ENCODE results near the gene ADH1C.

ADH1C gene

DNA sequence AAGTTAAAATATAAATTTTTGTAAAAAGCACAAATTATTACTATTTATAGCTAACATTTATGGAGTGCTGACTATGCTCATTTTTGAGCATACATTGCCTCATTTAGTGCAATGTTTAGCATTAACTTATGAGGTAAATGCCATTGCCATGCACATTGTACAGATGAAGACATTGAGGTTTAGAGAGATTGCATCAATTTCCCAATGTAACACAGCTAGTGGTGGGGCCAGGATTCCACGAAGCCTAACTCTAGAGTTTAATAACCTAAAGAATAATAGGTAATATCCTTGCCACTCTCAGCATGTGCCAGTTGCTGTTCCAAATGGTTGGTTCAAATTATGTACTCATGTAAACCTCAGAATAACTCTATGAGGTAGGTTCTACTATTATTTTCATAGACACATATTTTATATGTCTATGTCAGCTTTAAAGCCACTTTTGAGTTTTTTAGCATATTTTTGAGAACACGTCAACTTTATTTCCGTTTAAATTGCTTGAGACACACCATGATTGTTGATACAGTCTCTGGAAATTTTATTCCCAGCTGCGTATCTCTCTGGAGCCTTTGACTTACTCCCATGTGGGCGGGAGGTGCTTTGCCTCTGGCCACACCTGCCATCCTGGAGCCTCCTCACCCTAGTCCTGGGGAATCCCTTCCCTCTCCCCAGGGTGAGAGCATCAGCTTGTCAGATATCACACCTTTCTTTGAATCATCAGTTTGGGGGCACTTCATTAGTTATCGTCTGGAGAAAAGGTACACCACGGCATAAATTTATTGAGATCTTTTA lies 51.0 kb downstream of the ADH1C start:
- Histone ChIP-seq H2AFZ (ENCODE audit: low read depth, low read length) (no peak overlapping the region), H3K9me3 (ENCODE audit: insufficient read depth, low read length) (no peaks in the 10 kb centered on the region), H4K20me1 (ENCODE audit: insufficient read depth, low read length) (no peaks in the 10 kb centered on the region), H3K9ac (ENCODE audit: low read length) (no peak overlapping the region), H3K36me3 (replicated peaks; ENCODE audit: low read depth, low read length) (no peaks in the 10 kb centered on the region), H3K4me2 (ENCODE audit: low read length) (no peak overlapping the region), H3K27me3 (ENCODE audit: low read depth, low read length) (no peaks in the 10 kb centered on the region), H3K27ac (ENCODE audit: low read length) (no peak overlapping the region), H3K4me3 (ENCODE audit: low read length) (no peak overlapping the region), H3K4me1 (ENCODE audit: low read length) (no peaks in the 10 kb centered on the region), H3K79me2 (ENCODE audit: low read length) (no peaks in the 10 kb centered on the region)
- TF ChIP-seq, protein P1, sequence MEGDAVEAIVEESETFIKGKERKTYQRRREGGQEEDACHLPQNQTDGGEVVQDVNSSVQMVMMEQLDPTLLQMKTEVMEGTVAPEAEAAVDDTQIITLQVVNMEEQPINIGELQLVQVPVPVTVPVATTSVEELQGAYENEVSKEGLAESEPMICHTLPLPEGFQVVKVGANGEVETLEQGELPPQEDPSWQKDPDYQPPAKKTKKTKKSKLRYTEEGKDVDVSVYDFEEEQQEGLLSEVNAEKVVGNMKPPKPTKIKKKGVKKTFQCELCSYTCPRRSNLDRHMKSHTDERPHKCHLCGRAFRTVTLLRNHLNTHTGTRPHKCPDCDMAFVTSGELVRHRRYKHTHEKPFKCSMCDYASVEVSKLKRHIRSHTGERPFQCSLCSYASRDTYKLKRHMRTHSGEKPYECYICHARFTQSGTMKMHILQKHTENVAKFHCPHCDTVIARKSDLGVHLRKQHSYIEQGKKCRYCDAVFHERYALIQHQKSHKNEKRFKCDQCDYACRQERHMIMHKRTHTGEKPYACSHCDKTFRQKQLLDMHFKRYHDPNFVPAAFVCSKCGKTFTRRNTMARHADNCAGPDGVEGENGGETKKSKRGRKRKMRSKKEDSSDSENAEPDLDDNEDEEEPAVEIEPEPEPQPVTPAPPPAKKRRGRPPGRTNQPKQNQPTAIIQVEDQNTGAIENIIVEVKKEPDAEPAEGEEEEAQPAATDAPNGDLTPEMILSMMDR (IDR thresholded peaks at IDR 0.05; ENCODE audit: low read depth, low read length): no peak
- no peak for TF ChIP-seq EZH2phosphoT487 (IDR thresholded peaks at IDR 0.05; ENCODE audit: low read depth)

DNA sequence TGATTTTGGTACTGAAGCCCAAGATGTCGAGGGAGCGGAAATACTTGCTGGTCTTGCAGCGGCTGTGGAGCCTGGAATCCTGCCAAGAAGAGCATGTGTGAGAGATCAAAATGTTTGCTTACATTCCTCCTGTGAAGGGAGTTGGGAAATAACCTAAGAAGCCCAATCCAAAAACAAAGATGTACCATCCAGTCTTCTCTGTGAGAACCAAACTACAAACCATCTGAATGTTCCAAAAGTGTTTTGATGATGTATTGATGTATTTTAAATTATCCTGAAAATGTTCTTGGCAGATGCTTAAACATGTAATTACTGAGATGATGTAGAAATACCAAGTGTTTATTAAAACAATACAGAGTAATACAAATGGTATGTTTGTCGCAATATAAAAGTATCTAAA lies 51.6 kb downstream of the ADH1C start:
- Histone ChIP-seq H3K4me3 (ENCODE audit: low read length) (no peak overlapping the region), H3K4me1 (ENCODE audit: low read length) (no peaks in the 10 kb centered on the region), H3K4me2 (ENCODE audit: low read length) (no peak overlapping the region), H4K20me1 (ENCODE audit: insufficient read depth, low read length) (no peaks in the 10 kb centered on the region), H3K9me3 (ENCODE audit: insufficient read depth, low read length) (no peaks in the 10 kb centered on the region), H3K79me2 (ENCODE audit: low read length) (no peaks in the 10 kb centered on the region), H2AFZ (ENCODE audit: low read depth, low read length) (no peak overlapping the region), H3K27me3 (ENCODE audit: low read depth, low read length) (no peaks in the 10 kb centered on the region), H3K36me3 (replicated peaks; ENCODE audit: low read depth, low read length) (no peaks in the 10 kb centered on the region), H3K9ac (ENCODE audit: low read length) (no peak overlapping the region), H3K27ac (ENCODE audit: low read length) (no peak overlapping the region)
- TF ChIP-seq EZH2phosphoT487 (IDR thresholded peaks at IDR 0.05; ENCODE audit: low read depth): no peak
- TF ChIP-seq, protein P1 (IDR thresholded peaks at IDR 0.05; ENCODE audit: low read depth, low read length): no peak

DNA sequence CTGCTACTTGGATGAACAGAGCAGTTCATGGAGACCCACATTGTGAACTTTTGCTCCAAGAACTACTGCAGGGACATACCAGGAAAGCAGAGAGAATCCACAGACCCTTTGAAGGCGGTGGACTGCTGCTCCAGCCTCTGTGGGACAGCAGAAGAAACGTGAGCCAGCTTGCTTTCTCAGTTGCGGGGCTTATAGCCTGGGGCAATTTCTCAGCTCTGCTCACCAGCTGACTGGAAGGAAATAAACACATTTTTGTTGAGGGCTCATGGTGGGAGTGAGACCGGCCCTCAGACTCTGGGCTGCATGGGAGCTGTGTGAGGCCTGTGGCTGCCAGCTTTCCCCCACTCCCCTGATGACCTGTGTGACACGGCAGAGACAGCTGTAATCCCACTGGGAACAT lies 59.2 kb downstream of the ADH1C start:
- Histone ChIP-seq H3K9me3 (ENCODE audit: insufficient read depth, low read length) (no peaks in the 10 kb centered on the region), H2AFZ (ENCODE audit: low read depth, low read length) (no peak overlapping the region), H3K4me3 (ENCODE audit: low read length) (no peak overlapping the region), H3K27ac (ENCODE audit: low read length) (no peak overlapping the region), H3K4me1 (ENCODE audit: low read length) (no peaks in the 10 kb centered on the region), H4K20me1 (ENCODE audit: insufficient read depth, low read length) (no peaks in the 10 kb centered on the region), H3K79me2 (ENCODE audit: low read length) (no peaks in the 10 kb centered on the region), H3K36me3 (replicated peaks; ENCODE audit: low read depth, low read length) (no peaks in the 10 kb centered on the region), H3K27me3 (ENCODE audit: low read depth, low read length) (no peaks in the 10 kb centered on the region), H3K9ac (ENCODE audit: low read length) (no peak overlapping the region), H3K4me2 (ENCODE audit: low read length) (no peak overlapping the region)
- TF ChIP-seq EZH2phosphoT487 (IDR thresholded peaks at IDR 0.05; ENCODE audit: low read depth): no peak
- TF ChIP-seq, protein P1 (IDR thresholded peaks at IDR 0.05; ENCODE audit: low read depth, low read length): no peak

DNA sequence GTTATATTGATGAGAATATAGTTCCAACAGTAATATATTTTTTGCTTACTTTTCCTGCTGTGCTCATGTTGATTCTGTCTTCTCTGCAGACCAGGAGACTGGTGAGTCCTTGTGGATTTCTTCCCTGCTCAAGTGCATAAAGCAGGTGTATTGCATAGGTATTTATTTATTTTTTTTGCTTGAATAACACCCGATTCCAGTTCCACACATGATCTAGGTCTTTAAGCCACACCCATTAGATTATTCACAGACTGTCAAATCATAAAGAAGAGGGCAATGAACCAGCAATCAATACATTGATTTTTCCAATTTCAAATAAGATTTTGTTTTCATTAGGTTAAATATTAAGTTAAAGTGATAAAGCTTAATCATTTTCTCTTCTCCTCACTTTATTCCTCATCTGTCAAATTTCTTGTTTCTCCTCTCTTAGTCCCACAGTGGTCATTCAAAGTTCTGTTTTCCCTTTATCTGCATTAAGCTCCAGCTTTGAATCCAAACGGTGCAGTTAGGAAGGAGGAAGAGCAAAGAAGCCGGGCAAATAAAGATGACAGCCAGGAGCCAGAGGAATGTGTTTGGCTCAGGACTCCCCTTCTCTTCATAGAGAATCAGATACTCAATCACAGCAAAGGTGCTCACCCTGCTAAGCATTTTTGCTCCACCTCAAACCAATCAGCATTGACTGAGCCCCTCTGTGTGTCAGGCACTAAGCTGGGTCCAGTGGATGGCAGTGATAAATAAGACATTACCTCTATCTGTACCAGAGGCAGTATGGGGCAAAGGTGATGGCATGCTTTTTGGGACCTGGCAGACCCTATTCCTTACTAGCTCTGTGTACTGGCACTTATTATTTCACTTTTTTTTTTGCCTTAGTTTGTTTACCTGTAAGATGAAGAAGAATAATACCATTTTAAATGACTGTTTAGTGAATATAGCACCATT lies 61.4 kb downstream of the ADH1C start, which contains the start of gene ADH1A:
Gene ADH1A (minus strand): TSS at position 138 of the 939 bp plus-strand sequence. CDS start 71 bp downstream, at position 67.
- Histone ChIP-seq H3K27ac (ENCODE audit: low read length) (no peak within 1 kb of the TSS), H3K27me3 (ENCODE audit: low read depth, low read length) (no peaks in the 10 kb centered on the region), H4K20me1 (ENCODE audit: insufficient read depth, low read length) (no peaks in the 10 kb centered on the region), H2AFZ (ENCODE audit: low read depth, low read length) (no peak within 1 kb of the TSS), H3K9me3 (ENCODE audit: insufficient read depth, low read length) (no peaks in the 10 kb centered on the region), H3K9ac (ENCODE audit: low read length) (no peak within 1 kb of the TSS), H3K4me1 (ENCODE audit: low read length) (no peaks in the 10 kb centered on the region), H3K79me2 (ENCODE audit: low read length) (no peaks in the 10 kb centered on the region), H3K4me3 (ENCODE audit: low read length) (no peak within 1 kb of the TSS), H3K4me2 (ENCODE audit: low read length) (no peak within 1 kb of the TSS), H3K36me3 (replicated peaks; ENCODE audit: low read depth, low read length) (no peaks in the 10 kb centered on the region)
- TF ChIP-seq, protein P1 (IDR thresholded peaks at IDR 0.05; ENCODE audit: low read depth, low read length): no peak
- no peak for TF ChIP-seq EZH2phosphoT487 (IDR thresholded peaks at IDR 0.05; ENCODE audit: low read depth)
